HTERT RPE-1 (cell line): Measurements from ENCODE around the gene RBM42.

ENCODE experiments used
- in situ Hi-C: fragments of 300-500 bp; cut with MboI; formaldehyde crosslinking; loops from 4 replicates; pipeline ENCODE4 v1.14.3; 2020; ENCODE audit warnings: low sequenced_read_pairs

RBM42 gene

DNA sequence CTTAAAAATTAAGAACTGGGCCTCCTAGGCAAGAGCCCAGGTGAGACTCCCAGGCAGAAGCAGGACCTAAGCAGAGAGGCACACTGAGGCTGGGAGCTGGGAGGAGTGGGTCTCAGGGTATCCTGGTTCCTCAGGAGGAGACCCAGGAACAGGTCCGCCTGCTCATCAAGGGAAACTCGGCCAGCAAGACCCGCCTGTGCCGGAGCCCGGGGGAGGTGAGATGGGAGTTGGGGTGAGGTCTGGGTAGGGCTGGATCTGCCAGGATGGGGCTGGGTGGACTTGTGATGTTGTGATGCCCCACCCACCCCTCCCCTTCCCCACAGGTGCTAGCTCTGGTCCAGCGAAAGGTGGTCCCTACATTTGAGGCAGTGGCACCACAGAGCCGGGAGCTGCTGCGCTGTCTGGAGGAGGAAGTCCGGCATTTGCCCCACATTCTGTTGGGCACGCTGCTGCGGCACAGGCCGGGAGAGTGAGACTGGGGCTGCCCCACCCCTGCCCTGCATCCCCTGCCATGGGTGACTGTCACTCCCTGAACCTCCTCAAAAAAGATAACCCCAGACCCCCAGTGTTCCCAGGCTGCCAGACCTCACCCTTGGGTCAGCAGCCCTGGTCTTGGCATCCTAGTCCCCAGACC lies 9.4 kb upstream of the RBM42 start:
- in situ Hi-C loops = no loop called here

DNA sequence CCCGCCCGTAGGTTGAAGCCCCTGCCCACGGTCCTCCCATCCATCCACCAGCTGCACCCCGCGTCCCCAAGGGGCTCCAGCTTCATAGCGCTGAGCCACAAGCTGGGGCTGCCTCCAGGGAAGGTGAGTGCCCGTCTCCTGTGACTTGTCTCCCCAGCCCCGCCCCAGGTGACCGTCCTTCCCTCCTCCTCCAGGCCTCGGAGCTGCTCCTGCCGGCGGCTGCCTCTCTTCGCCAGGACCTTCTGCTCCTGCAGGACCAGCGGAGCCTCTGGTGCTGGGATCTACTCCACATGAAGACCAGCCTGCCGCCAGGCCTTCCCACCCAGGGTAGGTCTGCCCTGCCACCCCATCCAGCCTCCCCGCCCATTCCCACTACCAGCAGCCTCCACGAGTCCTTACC lies 8.8 kb upstream of the RBM42 start:
- in situ Hi-C loops = no loop called here

DNA sequence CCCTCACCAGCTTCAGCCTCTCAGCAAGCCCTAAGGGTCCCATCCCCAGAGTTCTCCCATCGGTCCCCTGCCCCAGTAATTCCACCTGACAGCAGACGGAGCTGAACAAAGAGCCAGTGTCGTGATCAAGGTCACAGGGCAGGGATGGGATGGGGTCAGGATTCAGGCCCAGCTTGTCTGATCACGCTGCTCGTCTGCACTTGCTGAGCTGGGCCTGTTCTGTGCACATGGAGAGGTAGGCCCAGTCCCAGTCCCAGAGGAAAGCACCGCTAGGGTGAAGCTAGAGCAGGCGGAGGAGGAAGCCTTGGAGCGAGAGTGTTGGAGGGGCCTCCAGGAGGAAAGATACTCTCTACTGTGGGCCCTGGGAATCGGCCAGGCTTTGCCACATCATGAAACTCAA lies 7.1 kb upstream of the RBM42 start:
- in situ Hi-C loops = no loop called here

DNA sequence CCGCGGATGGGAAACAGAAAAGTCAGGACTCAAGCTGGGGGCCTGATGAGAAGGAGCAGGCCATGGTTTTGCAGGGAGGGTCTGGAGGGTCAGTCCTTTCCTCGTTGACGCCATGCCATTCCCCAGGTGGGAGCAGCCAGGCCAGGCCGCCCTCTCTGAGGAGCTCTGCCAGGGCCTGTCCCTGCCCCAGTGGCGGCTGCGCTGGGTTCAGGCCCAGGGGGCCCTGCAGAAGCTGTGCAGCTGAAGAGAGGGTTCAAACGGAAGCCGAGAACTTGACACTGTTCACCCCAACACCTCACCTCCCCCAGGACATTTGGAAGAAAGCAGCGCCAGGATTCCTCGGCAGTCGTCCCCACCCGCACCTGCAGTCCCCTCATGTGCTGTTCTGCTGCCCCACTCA lies 6.1 kb upstream of the RBM42 start:
- in situ Hi-C loops = no loop called here

DNA sequence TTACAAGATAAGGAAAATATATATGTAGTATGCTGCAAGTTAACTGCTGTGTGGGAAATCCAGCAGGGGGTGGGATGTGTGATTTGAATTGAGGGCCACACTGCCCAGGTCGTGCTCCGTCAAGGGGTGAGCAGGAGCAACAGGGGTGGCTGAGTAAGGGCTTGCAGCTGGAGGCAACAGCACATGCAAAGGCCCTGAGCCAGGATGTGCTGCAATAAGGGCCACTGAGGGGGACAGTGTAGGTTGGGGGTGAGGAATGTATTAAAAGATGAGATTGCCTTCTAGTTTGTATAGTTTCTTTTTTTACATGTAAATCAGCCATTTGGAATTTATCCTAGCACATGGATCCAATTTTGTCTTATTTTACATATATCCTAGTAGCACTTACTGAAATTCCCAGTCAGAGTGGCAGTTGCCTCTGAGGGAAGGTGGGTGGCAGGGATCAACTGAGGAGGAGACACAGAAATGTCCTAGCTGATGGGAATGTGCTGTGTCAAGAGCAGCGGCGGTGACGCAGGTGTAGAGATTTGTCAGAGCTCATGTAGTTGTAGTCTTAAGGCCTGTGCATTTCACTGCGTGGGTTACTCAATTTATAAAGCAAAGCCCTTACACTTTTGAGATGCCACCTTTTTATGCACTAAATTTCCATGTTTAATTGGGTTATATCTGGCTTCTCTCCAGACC lies 5.4 kb upstream of the RBM42 start:
- in situ Hi-C loops = no loop called here

DNA sequence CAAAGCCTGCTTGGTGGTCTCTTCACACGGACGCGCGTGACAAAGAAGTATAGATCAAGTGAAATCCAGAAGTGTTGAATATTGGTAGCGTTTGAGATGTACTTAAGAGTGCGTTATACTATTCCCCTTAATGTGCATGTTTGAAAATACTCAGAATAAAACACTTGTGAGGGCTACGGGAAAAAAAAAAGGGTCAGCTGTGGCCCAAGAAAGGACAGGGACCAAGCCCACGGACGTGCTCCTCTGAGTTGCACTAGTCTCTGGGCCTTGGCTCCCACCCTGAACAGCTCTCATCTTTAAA lies 622 bp upstream of the RBM42 start:
- in situ Hi-C loops = no loop called here

DNA sequence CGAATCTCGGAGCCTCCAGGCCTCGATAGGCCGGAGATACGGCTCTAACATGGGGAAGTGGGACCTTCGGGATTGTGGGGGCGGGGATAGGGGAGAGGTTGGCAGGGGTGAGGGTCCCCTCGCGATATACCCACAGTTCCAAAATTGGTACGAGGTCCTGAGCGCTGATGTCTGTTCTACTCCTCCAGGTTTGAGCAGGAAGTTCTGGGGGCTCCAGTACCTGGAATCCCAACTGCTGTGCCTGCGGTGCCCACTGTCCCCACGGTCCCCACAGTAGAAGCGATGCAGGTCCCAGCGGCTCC lies 447 bp downstream of the RBM42 start:
- in situ Hi-C loops = no loop called here

DNA sequence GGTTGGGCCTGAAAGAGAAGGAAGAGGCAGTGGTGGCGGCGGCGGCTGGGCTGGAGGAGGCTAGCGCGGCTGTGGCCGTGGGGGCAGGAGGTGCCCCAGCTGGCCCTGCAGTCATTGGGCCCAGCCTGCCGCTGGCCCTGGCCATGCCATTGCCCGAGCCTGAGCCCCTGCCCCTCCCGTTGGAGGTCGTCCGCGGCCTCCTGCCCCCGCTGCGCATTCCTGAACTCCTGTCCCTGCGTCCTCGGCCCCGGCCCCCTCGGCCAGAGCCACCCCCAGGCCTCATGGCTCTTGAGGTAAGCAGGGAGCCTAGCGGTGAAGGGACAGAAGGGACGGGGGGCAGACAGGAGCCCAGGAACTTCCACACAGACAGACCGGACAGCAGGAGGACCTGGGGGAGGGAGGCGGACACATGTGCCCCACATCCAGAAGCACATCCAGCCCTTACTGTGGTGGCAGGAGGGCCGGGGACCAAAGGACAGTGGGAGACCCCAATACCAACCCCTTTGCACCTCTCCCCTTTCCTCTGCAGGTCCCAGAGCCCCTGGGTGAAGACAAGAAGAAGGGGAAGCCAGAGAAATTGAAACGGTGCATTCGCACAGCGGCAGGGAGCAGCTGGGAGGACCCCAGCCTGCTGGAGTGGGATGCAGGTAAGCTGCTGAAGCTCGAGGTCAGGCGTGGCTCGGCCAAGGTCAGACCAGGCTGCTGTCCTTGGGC lies 5.0 kb downstream of the RBM42 start:
- in situ Hi-C loops = no loop called here

DNA sequence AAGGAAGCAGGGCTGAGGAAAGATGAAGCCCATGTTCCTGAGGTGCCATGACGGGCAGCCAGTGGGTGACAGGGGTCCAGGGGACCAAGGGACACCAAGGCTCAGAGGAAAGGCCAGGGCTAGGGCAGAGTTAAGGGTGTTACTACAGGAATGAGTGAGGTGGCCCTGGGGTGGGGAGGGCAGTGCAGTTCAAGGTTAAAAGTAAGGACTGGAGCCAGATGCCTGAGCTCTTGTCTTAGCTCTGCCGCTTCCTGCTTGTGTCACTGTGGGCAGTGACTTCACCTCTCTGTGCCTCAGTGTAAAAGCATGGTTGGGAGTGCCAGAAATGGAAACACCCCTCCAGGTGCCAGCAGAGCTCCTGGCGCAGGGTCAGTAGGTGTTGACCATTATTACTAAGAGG lies 7.8 kb downstream of the RBM42 start:
- in situ Hi-C loops = no loop called here

DNA sequence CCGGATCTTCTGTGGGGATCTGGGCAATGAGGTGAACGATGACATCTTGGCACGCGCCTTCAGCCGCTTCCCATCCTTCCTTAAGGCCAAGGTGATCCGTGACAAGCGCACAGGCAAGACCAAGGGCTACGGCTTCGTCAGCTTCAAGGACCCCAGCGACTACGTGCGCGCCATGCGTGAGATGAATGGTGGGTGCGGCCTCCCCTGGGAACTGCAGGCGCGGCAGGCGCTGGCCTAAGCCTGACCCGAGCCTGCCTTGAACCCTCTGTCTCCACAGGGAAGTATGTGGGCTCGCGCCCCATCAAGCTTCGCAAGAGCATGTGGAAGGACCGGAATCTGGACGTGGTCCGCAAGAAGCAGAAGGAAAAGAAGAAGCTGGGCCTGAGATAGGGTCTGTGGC lies 8.3 kb downstream of the RBM42 start:
- in situ Hi-C loops = no loop called here

DNA sequence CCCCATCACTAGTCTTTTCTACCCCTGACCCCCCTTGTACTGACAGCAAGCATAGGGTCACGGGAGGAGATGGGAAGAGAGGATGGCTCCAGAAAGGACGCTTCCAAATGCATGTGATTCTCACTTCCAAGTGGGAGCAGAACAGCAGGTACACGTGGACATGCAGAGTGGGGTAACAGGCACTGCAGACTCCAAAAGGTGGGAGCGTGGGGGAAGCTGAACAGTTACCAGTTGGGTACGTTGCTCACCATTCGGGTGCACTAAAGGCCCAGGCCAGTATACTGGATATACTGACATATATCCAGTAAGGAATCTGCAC lies 10.4 kb downstream of the RBM42 start:
- in situ Hi-C loops = no loop called here

DNA sequence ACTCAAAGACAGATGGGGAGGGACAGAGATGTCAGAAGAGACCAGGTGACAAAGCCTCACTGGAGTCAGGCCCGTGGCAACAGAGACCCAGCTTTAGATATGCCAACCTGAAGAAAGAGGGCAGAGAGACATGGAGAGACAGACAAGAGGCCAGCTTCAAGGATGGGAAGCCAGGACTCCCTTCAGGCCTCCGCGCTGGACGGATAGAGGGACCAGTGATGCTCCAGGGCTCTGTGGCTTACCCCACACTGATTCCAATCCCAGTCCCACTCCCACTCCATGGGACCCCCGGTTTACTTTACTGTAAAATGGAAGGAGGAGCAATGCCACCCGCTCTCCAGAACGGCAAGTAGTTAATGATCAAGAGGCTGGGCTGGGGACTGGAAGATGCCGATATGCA lies 11.0 kb downstream of the RBM42 start:
- in situ Hi-C loops = no loop called here

DNA sequence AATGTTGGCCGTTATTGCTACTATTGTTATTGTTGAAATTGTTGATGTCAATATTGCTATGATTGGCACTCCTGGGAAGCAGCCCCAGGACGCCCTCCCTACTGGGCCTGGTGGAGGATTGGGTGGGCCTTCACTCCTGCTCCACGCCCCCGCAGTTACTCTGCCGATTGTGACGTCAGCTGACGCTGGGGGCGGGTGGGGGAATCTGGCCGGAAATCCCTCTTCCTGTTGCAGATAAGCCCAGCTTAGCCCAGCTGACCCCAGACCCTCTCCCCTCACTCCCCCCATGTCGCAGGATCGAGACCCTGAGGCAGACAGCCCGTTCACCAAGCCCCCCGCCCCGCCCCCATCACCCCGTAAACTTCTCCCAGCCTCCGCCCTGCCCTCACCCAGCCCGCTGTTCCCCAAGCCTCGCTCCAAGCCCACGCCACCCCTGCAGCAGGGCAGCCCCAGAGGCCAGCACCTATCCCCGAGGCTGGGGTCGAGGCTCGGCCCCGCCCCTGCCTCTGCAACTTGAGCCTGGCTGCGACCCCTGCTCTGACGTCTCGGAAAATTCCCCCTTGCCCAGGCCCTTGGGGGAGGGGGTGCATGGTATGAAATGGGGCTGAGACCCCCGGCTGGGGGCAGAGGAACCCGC lies 12.8 kb downstream of the RBM42 start, which contains the start of gene ETV2:
Gene ETV2, plus strand, starts transcription at position 231 of the 637 bp plus-strand sequence. CDS start 716 bp downstream, outside the sequence.
- in situ Hi-C loops = no loop called here

DNA sequence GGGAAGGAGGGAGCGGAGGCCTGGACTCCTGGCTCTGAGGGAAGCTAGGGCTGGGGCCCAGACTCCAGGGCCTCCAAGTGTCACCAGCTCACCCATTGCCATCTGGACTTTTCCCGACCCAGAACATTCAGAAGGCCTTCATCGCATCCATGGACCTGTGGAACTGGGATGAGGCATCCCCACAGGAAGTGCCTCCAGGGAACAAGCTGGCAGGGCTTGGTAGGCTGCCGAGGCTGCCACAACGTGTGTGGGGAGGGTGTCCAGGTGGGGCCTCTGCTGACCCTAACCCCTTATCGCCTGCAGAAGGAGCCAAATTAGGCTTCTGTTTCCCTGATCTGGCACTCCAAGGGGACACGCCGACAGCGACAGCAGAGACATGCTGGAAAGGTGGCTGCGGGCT lies 13.5 kb downstream of the RBM42 start:
- in situ Hi-C loops = no loop called here

DNA sequence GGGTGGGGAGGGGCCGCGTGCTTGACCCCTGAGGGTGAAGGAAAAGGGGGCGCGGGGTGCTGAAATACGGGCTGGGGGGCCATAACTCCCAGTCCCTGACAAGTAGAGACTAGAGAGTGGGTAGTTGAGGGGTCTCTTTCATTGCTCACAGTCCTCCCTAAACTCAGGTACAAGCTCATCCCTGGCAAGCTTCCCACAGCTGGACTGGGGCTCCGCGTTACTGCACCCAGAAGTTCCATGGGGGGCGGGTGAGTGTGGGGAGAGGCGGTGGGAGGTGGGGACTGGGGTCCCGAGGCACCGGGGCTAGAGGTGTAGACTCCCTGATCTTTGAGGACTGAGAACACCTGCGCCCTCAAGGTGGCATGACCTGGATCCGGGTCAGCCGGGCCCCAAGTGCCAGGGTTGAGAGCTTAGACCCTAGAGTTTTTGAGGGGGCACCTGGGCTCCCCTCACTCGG lies 14.0 kb downstream of the RBM42 start:
- in situ Hi-C loops = no loop called here

DNA sequence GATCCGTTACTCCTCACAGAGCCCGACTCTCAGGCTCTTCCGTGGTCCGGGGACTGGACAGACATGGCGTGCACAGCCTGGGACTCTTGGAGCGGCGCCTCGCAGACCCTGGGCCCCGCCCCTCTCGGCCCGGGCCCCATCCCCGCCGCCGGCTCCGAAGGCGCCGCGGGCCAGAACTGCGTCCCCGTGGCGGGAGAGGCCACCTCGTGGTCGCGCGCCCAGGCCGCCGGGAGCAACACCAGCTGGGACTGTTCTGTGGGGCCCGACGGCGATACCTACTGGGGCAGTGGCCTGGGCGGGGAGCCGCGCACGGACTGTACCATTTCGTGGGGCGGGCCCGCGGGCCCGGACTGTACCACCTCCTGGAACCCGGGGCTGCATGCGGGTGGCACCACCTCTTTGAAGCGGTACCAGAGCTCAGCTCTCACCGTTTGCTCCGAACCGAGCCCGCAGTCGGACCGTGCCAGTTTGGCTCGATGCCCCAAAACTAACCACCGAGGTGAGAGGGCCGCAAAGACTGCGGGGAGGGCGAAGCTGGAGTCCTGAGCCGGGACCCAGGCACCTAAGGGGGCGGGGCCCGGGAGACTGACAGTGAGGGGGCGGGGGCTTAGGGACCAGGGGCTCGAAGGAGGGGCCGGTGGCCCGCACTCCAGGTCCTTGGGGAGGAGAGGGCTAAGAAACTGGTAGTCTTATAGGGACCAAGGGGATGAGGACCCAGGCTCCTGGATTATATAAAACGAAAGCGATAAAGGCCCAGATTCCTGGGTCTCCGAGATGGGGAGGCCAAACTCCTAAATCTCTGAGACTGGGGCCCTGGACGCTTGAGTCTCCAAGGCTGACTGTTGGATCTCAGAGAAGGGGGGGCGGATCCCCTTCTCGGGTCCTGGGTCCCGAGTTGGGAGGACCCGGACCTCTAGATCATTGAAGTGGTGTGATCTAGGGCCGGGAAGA lies 14.7 kb downstream of the RBM42 start:
- in situ Hi-C loops = no loop called here

DNA sequence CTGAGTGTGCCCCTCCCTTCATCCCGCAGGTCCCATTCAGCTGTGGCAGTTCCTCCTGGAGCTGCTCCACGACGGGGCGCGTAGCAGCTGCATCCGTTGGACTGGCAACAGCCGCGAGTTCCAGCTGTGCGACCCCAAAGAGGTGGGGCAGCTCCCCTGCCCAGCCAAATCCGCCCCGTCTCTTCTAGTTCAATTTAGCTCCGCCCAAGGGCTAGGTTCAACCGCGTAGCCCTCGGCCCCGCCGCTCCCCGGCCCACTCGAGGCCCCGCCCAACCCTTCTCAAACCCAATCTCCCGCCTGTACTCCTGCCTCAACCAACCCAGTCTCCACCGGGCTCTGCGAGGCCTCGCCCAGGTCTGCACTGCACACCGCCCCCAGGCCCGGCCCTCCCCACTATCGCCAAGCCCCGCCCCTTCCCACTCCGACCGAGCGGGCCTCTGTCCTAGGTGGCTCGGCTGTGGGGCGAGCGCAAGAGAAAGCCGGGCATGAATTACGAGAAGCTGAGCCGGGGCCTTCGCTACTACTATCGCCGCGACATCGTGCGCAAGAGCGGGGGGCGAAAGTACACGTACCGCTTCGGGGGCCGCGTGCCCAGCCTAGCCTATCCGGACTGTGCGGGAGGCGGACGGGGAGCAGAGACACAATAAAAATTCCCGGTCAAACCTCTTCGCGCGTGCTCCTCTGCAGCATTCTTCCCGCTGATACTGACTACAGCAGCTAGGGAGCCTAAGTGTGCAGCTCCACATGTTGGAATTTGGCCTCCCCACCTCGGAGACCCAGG lies 15.6 kb downstream of the RBM42 start:
- in situ Hi-C loops = no loop called here

DNA sequence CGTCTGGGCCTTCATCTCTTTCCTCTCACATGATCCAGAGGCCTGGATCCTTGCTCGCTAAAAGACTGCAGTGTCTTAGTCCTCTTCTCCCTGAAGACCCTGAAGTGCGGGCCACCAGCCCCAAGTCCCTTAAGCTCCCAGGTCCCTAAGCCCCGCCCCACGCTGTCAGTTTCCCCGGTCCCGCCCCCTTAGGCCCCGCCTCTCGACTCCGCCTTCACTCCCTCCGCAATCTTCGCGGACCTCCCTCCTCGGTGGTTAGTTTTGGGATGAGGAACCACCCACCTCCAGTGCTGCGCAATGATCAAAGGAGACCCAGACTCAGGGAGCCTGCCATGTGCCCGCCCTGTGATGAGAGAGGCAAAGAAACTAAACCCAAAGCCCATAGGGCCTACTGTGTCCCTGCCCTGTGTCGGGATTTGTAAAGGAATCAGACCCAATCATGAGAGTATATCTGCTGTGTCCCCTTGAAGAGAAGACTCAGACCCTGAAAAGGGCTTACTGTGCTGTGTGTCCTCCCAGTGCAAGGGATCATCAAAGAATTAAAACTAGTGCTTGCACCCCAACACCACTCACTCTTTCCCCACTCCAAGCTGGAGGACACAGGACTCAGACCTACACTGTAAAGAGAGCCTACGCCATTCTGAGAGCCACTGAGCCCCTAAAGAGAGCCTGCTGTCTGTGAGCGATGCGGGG lies 16.3 kb downstream of the RBM42 start:
- in situ Hi-C loops = no loop called here

DNA sequence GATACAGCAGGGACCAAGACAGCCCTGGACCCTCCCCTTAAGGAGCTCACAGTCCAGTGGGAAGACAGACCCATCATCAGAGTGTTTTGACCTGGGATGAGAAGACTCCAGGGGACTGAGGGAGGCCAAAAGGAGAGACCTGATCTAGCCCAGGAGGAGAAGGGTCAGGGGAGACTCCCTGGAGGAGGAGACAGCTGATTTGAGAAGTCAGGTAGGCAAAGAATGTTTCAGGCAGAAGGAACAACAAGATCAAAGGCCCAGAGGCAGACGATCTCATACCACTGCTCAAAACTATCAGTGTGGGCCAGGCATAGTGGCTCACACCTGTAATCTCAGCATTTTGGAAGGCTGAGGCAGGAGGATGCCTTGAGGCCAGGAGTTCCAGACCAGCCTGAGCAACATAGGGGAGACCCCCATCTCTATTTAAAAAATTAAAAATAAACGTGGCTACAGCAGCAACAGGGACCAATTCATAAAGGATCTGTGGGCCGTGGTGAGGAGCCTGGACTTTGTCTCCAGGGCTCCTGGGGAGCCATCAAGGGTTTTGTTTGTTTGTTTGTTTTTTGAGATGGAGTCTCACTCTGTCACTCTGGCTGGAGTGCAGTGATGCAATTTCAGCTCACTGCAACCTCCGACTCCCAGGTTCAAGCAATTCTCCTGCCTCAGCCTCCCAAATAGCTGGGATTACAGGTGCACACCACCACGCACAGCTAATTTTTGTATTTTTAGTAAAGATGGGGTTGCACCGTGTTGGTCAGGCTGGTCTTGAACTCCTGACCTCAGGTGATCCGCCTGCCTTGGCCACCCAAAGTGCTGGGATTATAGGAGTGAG lies 17.1 kb downstream of the RBM42 start:
- in situ Hi-C loops = no loop called here
